Activated naive CD4-positive, alpha-beta T cell treated with Interleukin-2 at 50 U/mL for 16 hours (primary cell): Measurements from ENCODE around the gene ZNF345.

Source experiments
- DNase-seq: peaks from one replicate; pipeline ENCODE4 v3.0.0-alpha.2; 2020

The ZNF345 gene

GRCh38 chr19:36918090-36918489, 67.4 kb downstream of the ZNF345 start:
- DNase-seq = no peak
